GM21723 (cell line): ENCODE data around the gene CMKLR1.

Experiments used
- ATAC-seq: cut with Tn5 transposase; IDR thresholded peaks from one replicate; pipeline ENCODE4 v1.9.1; 2021; ENCODE audit warnings: mild to moderate bottlenecking, moderate library complexity; ENCODE audit not compliant: unreplicated experiment

The CMKLR1 gene

GRCh38 chr12:108337235-108338223, 1.6 kb downstream of the CMKLR1 start:
- ATAC-seq: no peak

GRCh38 chr12:108335349-108336119, 3.6 kb downstream of the CMKLR1 start:
- peak; percentile 74 for ATAC-seq

- peak; percentile 46 for ATAC-seq
Measured at GRCh38 chr12:108333898-108334699, 5.0 kb downstream of the CMKLR1 start.

- ATAC-seq: no peak
Measured at GRCh38 chr12:108332791-108333382, 6.2 kb downstream of the CMKLR1 start.

GRCh38 chr12:108328420-108328819, 10.7 kb downstream of the CMKLR1 start:
- ATAC-seq: no peak

GRCh38 chr12:108327621-108328344, 11.3 kb downstream of the CMKLR1 start:
- ATAC-seq: no peak

GRCh38 chr12:108326254-108326750, 12.8 kb downstream of the CMKLR1 start:
- ATAC-seq: no peak

GRCh38 chr12:108325549-108325948, 13.6 kb downstream of the CMKLR1 start:
- ATAC-seq: no peak

- ATAC-seq: no peak
Measured at GRCh38 chr12:108325018-108325358, 14.1 kb downstream of the CMKLR1 start.

GRCh38 chr12:108324351-108325017, 14.6 kb downstream of the CMKLR1 start:
- no peak for ATAC-seq

GRCh38 chr12:108323581-108323980, 15.5 kb downstream of the CMKLR1 start:
- no peak for ATAC-seq

GRCh38 chr12:108322998-108323397, 16.1 kb downstream of the CMKLR1 start:
- no peak for ATAC-seq

- ATAC-seq: no peak
Measured at GRCh38 chr12:108321688-108322087, 17.4 kb downstream of the CMKLR1 start.

- ATAC-seq: peak; percentile 56
Measured at GRCh38 chr12:108320507-108321293, 18.4 kb downstream of the CMKLR1 start.

- ATAC-seq: peak; percentile 61
Measured at GRCh38 chr12:108319277-108320234, 19.6 kb downstream of the CMKLR1 start.

- ATAC-seq: no peak
Measured at GRCh38 chr12:108318472-108319275, 20.4 kb downstream of the CMKLR1 start.
